ENCODE results near the gene DERL2. TPM values are rescaled to one million over a fixed set of nuclear protein-coding genes. Genes with fewer than 3 reads are reported as not detected.
A peak's percentile ranks its signal among the peaks of the same experiment; 100 is the strongest.

The DERL2 gene
- total RNA-seq, 2 experiments from 2014 or later, result 66.0 to 71.1 TPM

DNA sequence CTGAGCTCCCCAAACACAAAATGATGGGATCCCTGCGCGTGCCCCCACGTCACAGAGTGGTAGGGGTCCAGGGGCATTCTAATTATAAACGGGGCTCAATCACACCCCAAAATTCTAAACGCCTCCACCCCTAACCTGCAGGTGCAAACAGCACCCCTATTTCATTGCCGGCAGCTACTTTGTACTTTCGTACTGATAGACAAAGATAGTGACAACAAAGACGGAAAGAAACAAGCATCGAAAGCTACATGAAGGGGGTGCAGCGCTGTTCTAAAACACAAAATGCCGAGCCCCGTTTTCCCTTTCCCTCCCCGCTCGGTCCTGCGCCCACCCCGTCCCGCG is 14.2 kb upstream of the DERL2 start:
- Mint-ChIP-seq H3K4me3 (peak overlapping the region; percentile 81), H3K4me1 (ENCODE audit: low read depth) (peaks cover 16% of the 10 kb centered on the region), H3K27me3 (ENCODE audit: low read depth) (peaks cover 2% of the 10 kb centered on the region), H3K36me3 (ENCODE audit: low read depth) (peaks cover 9% of the 10 kb centered on the region), H3K27ac (peak overlapping the region; percentile 26), H3K9me3 (ENCODE audit: insufficient read depth) (no peaks in the 10 kb centered on the region)
- no peak for ATAC-seq
- peak; percentile 25 for DNase-seq
- ChIA-PET CTCF (interaction anchor here (3.3 kb wide), 1 partner anchor 13 kb away, joined by 20 read pairs; the partner anchor contains the start of genes DERL2 and MIS12), POLR2A (interaction anchor here (0.6 to 3.7 kb wide), 2 partner anchors 14 to 96 kb away, joined by 3 to 37 read pairs; partner anchors contain the start of genes DERL2 and MIS12)

DNA sequence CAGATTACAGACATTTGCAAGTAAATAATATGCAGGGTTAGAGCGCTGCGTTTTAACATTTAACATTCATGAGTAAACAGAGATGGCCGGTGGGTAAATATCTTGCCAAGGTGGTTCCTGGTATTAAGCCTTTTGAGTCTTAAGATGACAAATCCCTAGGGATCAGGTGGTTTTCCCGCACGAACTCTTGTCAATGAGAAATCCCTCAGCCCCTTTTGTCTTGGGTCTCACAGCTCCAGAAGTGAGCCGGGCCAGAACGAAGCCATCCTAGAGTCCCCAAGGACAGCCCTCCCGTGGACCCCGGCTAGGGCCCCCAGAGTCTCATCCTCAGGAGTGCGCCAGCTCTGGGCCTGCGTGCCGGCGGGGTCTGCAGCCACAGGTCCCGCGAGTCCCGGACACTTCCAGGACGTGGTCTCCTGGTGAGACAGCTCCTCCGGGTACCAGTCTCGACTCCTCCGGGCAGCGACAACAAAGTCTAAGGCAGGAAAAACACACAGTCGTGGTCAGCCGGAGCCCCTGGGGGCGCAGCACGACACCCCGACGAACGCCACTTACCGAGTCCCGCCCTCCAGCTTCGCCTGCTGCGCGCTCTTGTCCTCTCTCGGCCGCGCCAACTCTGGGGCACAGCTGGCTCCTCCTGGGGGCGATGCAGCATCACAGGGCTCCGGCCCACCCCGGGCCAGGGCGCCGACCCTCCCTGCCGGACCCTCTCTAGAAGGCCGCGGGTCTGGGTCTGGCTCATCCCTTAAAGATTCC is 13.7 kb upstream of the DERL2 start:
- CTCF ChIA-PET, result interaction anchor here (3.3 kb wide), 1 partner anchor 13 kb away, joined by 20 read pairs; the partner anchor contains the start of genes DERL2 and MIS12
- Mint-ChIP-seq H3K4me1 (ENCODE audit: low read depth) (peaks cover 16% of the 10 kb centered on the region), H3K4me3 (peak overlapping the region; percentile 81), H3K27ac (no peak overlapping the region), H3K36me3 (ENCODE audit: low read depth) (peaks cover 9% of the 10 kb centered on the region), H3K9me3 (ENCODE audit: insufficient read depth) (no peaks in the 10 kb centered on the region), H3K27me3 (ENCODE audit: low read depth) (peaks cover 2% of the 10 kb centered on the region)
- POLR2A ChIA-PET, result interaction anchor here (0.6 to 3.7 kb wide), 2 partner anchors 13 to 96 kb away, joined by 3 to 37 read pairs; partner anchors contain the start of genes DERL2 and MIS12
- no peak for DNase-seq
- ATAC-seq, result no peak

DNA sequence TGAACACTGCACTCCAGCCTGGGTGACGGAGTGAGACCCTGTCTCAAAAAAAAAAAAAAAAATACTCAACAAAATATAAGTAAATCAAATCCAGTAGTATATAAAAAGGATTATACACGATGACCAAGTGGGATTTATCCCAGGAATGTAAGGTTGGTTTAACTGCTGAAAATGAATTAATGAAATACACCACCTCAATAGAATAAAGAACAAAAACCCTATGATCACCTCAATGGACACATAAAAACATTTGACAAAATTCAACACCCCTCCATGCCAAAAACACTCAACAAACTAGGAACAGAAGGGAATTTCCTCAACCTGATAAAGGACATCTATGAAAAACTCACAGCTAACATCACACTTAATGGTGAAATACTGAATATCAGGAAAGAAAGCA is 7.0 kb upstream of the DERL2 start:
- POLR2A ChIA-PET, result no interaction called here
- Mint-ChIP-seq H3K27me3 (ENCODE audit: low read depth) (no peaks in the 10 kb centered on the region), H3K36me3 (ENCODE audit: low read depth) (peaks cover 39% of the 10 kb centered on the region), H3K27ac (no peak overlapping the region), H3K4me3 (no peak overlapping the region), H3K4me1 (ENCODE audit: low read depth) (peaks cover 9% of the 10 kb centered on the region), H3K9me3 (ENCODE audit: insufficient read depth) (peaks cover 6% of the 10 kb centered on the region)
- ATAC-seq, result no peak
- CTCF ChIA-PET, result no interaction called here
- DNase-seq, result no peak

DNA sequence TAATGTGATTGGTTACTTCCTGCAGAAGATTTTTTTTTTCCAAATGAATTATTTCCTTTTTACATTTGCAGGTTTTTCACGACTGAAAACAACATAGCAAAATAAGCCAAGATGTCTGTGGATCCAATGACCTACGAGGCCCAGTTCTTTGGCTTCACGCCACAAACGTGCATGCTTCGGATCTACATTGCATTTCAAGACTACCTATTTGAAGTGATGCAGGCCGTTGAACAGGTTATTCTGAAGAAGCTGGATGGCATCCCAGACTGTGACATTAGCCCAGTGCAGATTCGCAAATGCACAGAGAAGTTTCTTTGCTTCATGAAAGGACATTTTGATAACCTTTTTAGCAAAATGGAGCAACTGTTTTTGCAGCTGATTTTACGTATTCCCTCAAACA is 2.8 kb upstream of the DERL2 start:
- Mint-ChIP-seq H3K36me3 (ENCODE audit: low read depth) (peaks cover 62% of the 10 kb centered on the region), H3K4me1 (ENCODE audit: low read depth) (peaks cover 40% of the 10 kb centered on the region), H3K27me3 (ENCODE audit: low read depth) (no peaks in the 10 kb centered on the region), H3K27ac (no peak overlapping the region), H3K4me3 (no peak overlapping the region), H3K9me3 (ENCODE audit: insufficient read depth) (peaks cover 6% of the 10 kb centered on the region)
- no peak for ATAC-seq
- CTCF ChIA-PET, result interaction anchor here (1.7 to 4.5 kb wide), 2 partner anchors 12 to 50 kb away, joined by 6 to 20 read pairs; partner anchors contain the start of gene C1QBP
- POLR2A ChIA-PET, result no interaction called here
- DNase-seq, result no peak

DNA sequence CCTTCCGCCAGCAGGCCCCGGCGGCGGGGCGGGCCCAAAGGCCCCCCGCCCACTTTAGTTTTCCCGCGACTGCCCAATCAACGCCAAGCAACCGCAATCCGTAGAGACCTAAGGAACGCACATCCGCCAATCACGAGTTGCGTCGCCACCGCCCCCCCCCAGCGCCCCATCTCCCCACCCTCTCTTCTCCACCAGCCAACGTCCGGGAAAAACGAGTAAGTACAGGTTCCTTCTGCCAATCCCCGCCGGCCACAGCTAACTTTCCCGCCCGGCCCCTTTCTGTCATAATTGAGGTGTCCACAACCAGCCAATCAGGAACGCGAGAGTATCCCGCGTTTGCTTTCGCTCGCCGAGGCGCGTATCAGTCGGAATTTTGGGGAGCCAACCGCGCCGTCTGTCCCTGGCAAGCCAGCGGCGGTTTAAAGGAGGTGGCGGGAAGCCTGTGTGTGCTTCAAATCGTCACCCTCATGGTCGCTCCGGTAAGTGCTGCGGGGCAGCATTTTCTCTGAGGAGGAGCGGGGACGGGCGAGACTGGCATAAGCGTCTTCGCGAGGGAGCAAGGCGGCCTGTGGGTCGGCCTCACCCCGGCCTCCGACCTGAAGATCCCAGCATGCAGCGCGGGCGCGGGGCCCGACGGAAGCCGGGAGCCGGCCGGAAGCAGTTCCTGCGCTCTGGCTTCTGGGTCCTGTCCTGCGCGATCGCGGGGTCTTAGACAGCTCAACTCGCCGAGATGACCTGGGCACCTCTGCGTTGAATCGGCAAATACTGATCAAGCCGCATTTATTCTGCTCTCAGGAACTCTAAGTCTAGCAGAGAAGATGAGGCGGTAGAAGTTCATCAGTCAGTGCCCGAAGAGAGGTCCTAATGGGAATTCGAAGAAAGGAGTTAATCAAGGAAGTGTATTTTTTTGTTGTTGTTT is 487 bp upstream of the DERL2 start, which contains the start of gene MIS12:
TSS of gene MIS12 (plus strand) at position 361 of the 919 bp plus-strand sequence. CDS start 2,297 bp downstream, outside the sequence.
- CTCF ChIA-PET, result interaction anchor here (0.9 to 4.5 kb wide), 9 partner anchors 9 to 986 kb away, joined by 3 to 20 read pairs (median 3); partner anchors contain the start of gene DHX33
- H3K4me1 Mint-ChIP-seq (ENCODE audit: low read depth), result peaks cover 48% of the 10 kb centered on the region
- no peaks in the 10 kb centered on the region for H3K27me3 Mint-ChIP-seq (ENCODE audit: low read depth)
- no peaks in the 10 kb centered on the region for H3K9me3 Mint-ChIP-seq (ENCODE audit: insufficient read depth)
- DNase-seq (peak; percentile 100), ATAC-seq (peak; percentile 91)
- H3K4me3 Mint-ChIP-seq, result peak within 1 kb of the TSS; percentile 96
- POLR2A ChIA-PET, result interaction anchor here (0.5 to 3.9 kb wide), 21 partner anchors 9 to 1452 kb away, joined by 3 to 37 read pairs (median 6); partner anchors contain the start of genes C1QBP, DHX33, NLRP1 and NUP88
- H3K27ac Mint-ChIP-seq, result peak within 1 kb of the TSS; percentile 99
- H3K36me3 Mint-ChIP-seq (ENCODE audit: low read depth), result peaks cover 72% of the 10 kb centered on the region

DNA sequence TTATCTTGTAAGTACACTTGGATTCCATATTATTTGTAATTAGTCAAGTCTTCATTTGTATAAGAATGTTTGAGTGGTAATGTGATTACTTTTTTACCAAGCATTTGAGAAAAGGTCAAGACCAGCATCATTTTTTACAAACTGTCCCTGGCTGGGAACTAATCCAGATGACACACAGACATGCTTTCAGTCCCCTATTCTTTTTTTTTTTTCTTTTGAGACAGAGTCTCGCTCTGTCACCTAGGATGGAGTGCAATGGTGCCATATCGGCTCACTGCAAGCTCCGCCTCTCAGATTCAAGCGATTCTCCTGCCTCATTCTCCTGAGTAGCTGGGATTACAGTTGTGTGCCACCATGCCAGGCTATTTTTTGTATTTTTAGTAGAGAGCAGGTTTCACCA is 4.5 kb downstream of the DERL2 start:
- H3K9me3 Mint-ChIP-seq (ENCODE audit: insufficient read depth), result no peaks in the 10 kb centered on the region
- no peak overlapping the region for H3K27ac Mint-ChIP-seq
- no peak for ATAC-seq
- no peaks in the 10 kb centered on the region for H3K27me3 Mint-ChIP-seq (ENCODE audit: low read depth)
- DNase-seq, result no peak
- no peak overlapping the region for H3K4me3 Mint-ChIP-seq
- ChIA-PET POLR2A (no interaction called here), CTCF (no interaction called here)
- H3K4me1 Mint-ChIP-seq (ENCODE audit: low read depth), result peaks cover 28% of the 10 kb centered on the region
- peaks cover 73% of the 10 kb centered on the region for H3K36me3 Mint-ChIP-seq (ENCODE audit: low read depth)

DNA sequence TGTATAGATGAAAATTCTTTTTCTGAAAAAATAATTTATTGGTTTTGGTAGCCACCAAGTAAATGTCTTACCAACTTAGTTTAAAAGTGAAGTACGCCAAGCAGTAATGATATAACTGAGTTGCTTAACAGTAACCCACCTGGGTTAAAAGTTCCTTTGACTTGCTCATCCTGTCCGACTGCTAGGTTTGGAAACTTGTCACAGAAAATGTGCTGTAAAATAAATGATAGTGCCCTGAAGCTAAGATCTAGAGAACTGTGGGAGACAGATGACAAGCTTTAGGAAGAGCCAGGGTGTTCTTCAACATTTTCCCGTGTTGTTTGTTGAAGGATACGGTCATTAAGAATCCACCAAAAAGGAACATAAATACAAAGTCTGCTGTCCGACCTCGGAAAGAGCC is 5.0 kb downstream of the DERL2 start:
- ChIA-PET CTCF (interaction anchor here (0.9 kb wide), 1 partner anchor 42 kb away, joined by 5 read pairs; the partner anchor contains the start of gene C1QBP), POLR2A (no interaction called here)
- no peaks in the 10 kb centered on the region for H3K27me3 Mint-ChIP-seq (ENCODE audit: low read depth)
- H3K27ac Mint-ChIP-seq, result no peak overlapping the region
- H3K4me3 Mint-ChIP-seq, result no peak overlapping the region
- H3K4me1 Mint-ChIP-seq (ENCODE audit: low read depth), result peaks cover 28% of the 10 kb centered on the region
- ATAC-seq (no peak), DNase-seq (no peak)
- peaks cover 73% of the 10 kb centered on the region for H3K36me3 Mint-ChIP-seq (ENCODE audit: low read depth)
- H3K9me3 Mint-ChIP-seq (ENCODE audit: insufficient read depth), result no peaks in the 10 kb centered on the region

DNA sequence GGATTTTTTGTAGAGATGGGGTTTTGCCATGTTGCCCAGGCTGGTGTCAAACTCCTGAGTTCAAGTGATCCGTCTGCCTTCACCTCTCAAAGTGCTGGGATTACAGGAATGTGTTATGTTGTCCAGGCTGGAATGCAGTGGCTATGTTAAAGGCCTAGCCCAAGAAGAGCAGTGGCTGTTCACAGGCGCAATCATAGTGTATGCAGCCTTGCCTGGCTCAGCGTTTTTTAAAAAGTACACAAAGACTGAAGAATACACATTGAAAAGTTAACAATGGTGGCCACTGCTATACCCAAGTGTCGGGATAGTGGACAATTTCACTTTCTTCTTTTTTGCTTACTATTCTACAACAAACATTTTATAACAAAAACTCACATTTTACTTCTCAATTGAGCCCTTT is 7.0 kb downstream of the DERL2 start:
- H3K27ac Mint-ChIP-seq, result peak overlapping the region; percentile 15
- no peaks in the 10 kb centered on the region for H3K9me3 Mint-ChIP-seq (ENCODE audit: insufficient read depth)
- H3K36me3 Mint-ChIP-seq (ENCODE audit: low read depth), result peaks cover 74% of the 10 kb centered on the region
- ChIA-PET POLR2A (no interaction called here), CTCF (no interaction called here)
- H3K4me1 Mint-ChIP-seq (ENCODE audit: low read depth), result peaks cover 11% of the 10 kb centered on the region
- ATAC-seq (no peak), DNase-seq (no peak)
- no peaks in the 10 kb centered on the region for H3K27me3 Mint-ChIP-seq (ENCODE audit: low read depth)
- H3K4me3 Mint-ChIP-seq, result no peak overlapping the region

DNA sequence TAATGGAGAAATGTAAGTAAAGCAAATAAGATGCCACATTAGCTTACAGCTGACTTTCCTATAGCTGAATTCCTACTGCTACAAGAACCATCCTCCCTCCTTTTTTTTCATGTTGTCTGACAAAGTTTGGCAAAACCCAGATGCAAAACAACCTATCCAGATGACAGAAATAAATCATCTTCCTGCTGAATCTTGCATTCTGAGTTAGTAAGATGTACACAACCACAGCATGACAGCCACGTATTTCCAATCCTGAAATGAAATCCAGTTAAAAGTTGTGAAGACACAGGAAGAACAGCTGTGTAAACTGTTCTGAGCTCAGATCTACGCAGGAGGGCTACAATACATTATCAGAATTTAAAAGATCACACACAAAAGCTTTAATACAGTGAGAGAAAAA is 12.1 kb downstream of the DERL2 start:
- H3K36me3 Mint-ChIP-seq (ENCODE audit: low read depth), result peaks cover 48% of the 10 kb centered on the region
- POLR2A ChIA-PET, result interaction anchor here (0.6 to 1.6 kb wide), 2 partner anchors 12 to 1769 kb away, joined by 3 to 8 read pairs; partner anchors contain the start of genes DERL2 and MIS12
- ATAC-seq (no peak), DNase-seq (no peak)
- H3K27me3 Mint-ChIP-seq (ENCODE audit: low read depth), result no peaks in the 10 kb centered on the region
- H3K27ac Mint-ChIP-seq, result no peak overlapping the region
- H3K4me3 Mint-ChIP-seq, result no peak overlapping the region
- H3K9me3 Mint-ChIP-seq (ENCODE audit: insufficient read depth), result no peaks in the 10 kb centered on the region
- peaks cover 10% of the 10 kb centered on the region for H3K4me1 Mint-ChIP-seq (ENCODE audit: low read depth)
- CTCF ChIA-PET, result interaction anchor here (0.7 to 1.1 kb wide), 3 partner anchors 10 to 35 kb away, joined by 3 read pairs; partner anchors contain the start of gene C1QBP

DNA sequence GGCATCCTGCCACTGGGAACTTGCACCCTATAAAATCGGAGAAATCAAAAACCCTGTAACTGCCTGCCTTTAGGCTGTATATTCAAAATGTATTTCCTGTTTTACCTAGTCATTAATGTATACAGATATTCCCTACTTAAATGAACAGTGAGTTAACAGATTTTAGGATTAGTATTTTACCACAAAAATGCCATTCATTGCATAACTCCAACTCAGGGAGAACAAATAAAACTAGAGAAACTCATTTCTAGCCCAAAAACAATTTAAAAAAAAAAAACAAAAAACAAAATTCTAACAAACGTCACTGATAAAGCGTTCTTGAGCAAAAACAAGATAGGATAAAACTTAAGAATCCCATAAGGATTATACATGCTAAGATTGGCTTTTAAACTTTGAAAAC is 13.5 kb downstream of the DERL2 start:
- no peaks in the 10 kb centered on the region for H3K9me3 Mint-ChIP-seq (ENCODE audit: insufficient read depth)
- ATAC-seq (no peak), DNase-seq (no peak)
- no peak overlapping the region for H3K4me3 Mint-ChIP-seq
- no peaks in the 10 kb centered on the region for H3K27me3 Mint-ChIP-seq (ENCODE audit: low read depth)
- no peak overlapping the region for H3K27ac Mint-ChIP-seq
- ChIA-PET POLR2A (no interaction called here), CTCF (no interaction called here)
- H3K36me3 Mint-ChIP-seq (ENCODE audit: low read depth), result peaks cover 35% of the 10 kb centered on the region
- H3K4me1 Mint-ChIP-seq (ENCODE audit: low read depth), result peaks cover 14% of the 10 kb centered on the region

DNA sequence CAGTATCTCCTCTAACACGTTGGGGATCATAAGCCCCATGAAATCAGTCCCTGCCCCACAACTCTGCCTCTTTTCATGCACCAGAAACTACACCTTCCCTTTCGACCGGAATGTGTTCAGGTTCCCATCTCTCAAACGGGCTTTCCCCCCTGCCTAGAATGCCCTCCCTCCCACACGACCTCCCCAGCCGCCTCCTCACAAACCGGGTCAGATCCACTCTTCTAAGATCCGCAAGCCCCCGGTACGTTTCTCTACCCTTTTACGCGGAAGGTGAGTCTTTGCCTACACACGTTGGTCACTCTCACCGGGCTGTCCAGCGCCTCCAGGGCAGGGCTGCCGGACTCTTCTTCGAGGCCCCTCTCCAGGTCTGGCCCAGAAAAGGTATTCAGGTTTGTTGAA is 17.9 kb downstream of the DERL2 start:
- no peaks in the 10 kb centered on the region for H3K27me3 Mint-ChIP-seq (ENCODE audit: low read depth)
- H3K36me3 Mint-ChIP-seq (ENCODE audit: low read depth), result peaks cover 13% of the 10 kb centered on the region
- CTCF ChIA-PET, result interaction anchor here (1.2 to 2.4 kb wide), 2 partner anchors 19 to 29 kb away, joined by 3 to 17 read pairs; partner anchors contain the start of gene C1QBP
- DNase-seq (peak; percentile 26), ATAC-seq (peak; percentile 28)
- POLR2A ChIA-PET, result interaction anchor here (1.1 to 5.1 kb wide), 4 partner anchors 18 to 116 kb away, joined by 3 to 27 read pairs (median 4); partner anchors contain the start of genes C1QBP, DERL2, MIS12 and NLRP1
- H3K4me1 Mint-ChIP-seq (ENCODE audit: low read depth), result peaks cover 39% of the 10 kb centered on the region
- peak overlapping the region; percentile 79 for H3K27ac Mint-ChIP-seq
- peak overlapping the region; percentile 80 for H3K4me3 Mint-ChIP-seq
- H3K9me3 Mint-ChIP-seq (ENCODE audit: insufficient read depth), result no peaks in the 10 kb centered on the region

Data from activated CD8-positive, alpha-beta T cell treated with anti-CD3 and anti-CD28 coated beads, Interleukin-2, amount 10 ng/mL, durations not matched to agents 7 days and 5 days (primary cell).